ENCODE measurements around the gene ADRA2C.

ADRA2C gene

GRCh38 chr4:3762753-3763549, 3.2 kb upstream of the ADRA2C start:
- no peak for DNase-seq

GRCh38 chr4:3765271-3766035, 732 bp upstream of the ADRA2C start:
- peak; percentile 34 for DNase-seq

GRCh38 chr4:3766785-3767569, 792 bp downstream of the ADRA2C start:
- DNase-seq = peak; percentile 8

GRCh38 chr4:3767570-3768288, 1.5 kb downstream of the ADRA2C start:
- DNase-seq = peak; percentile 35

- no peak for DNase-seq
Measured at GRCh38 chr4:3768842-3769641, 2.9 kb downstream of the ADRA2C start.

GRCh38 chr4:3769642-3770184, 3.5 kb downstream of the ADRA2C start:
- no peak for DNase-seq

- DNase-seq = no peak
Measured at GRCh38 chr4:3770323-3771163, 4.4 kb downstream of the ADRA2C start.

GRCh38 chr4:3771164-3771809, 5.1 kb downstream of the ADRA2C start:
- no peak for DNase-seq

GRCh38 chr4:3771939-3772495, 5.8 kb downstream of the ADRA2C start:
- no peak for DNase-seq

GRCh38 chr4:3772632-3773031, 6.4 kb downstream of the ADRA2C start:
- DNase-seq = no peak

- no peak for DNase-seq
Measured at GRCh38 chr4:3773552-3774001, 7.4 kb downstream of the ADRA2C start.

GRCh38 chr4:3774253-3774883, 8.2 kb downstream of the ADRA2C start:
- DNase-seq = no peak

GRCh38 chr4:3775005-3775404, 8.8 kb downstream of the ADRA2C start:
- DNase-seq = no peak

GRCh38 chr4:3775576-3775975, 9.4 kb downstream of the ADRA2C start:
- no peak for DNase-seq

- no peak for DNase-seq
Measured at GRCh38 chr4:3776166-3777032, 10.2 kb downstream of the ADRA2C start.

GRCh38 chr4:3777033-3777390, 10.8 kb downstream of the ADRA2C start:
- no peak for DNase-seq

- no peak for DNase-seq
Measured at GRCh38 chr4:3777669-3778068, 11.5 kb downstream of the ADRA2C start.

GRCh38 chr4:3779509-3779908, 13.3 kb downstream of the ADRA2C start:
- DNase-seq = no peak

Data from activated CD4-positive, alpha-beta T cell treated with anti-CD3 and anti-CD28 coated beads, Interleukin-10, Interleukin-2, amounts not matched to agents 100 ng/mL and 50 ng/mL, durations not matched to agents 16 hours and 8 hours (primary cell).